IMR-90 (cell line): ENCODE data around the gene IRS2. TPM values are rescaled to one million over a fixed set of nuclear protein-coding genes. Genes with fewer than 3 reads are reported as not detected.

ENCODE experiments used
- ATAC-seq: fragments of 200-7000 bp; cut with Tn5 transposase; 2 replicates; pipeline ENCODE4 v1.9.1; 2020; ENCODE audit warnings: low read depth, mild to moderate bottlenecking, moderate library complexity
- BruUV-seq: library from RNA; stranded (reverse); fragments of 400-500 nt; replicated peaks from 2 replicates; lab custom pipeline; 2021; lab: Mats Ljungman, UMichigan
- CTCF ChIA-PET: fragments of 300-600 bp; formaldehyde crosslinking; extraction: SDS; loops from one replicate; lab custom pipeline; 2021; ENCODE audit warnings: antibody characterized with exemption; lab: Yijun Ruan, JAX
- POLR2A ChIA-PET: fragments of 300-600 bp; sonication (Branson Sonifier 250); formaldehyde crosslinking; loops from one replicate; lab custom pipeline; 2022; ENCODE audit warnings: antibody characterized with exemption; ENCODE audit not compliant: unreplicated experiment; lab: Charles Lee
- DNase-seq: peaks from one replicate; pipeline ENCODE4 v3.0.0; 2013
- H2AFZ ChIP-seq: replicated peaks from 2 replicates; pipeline ENCODE3; 2013; ENCODE audit warnings: low read length, mild to moderate bottlenecking; ENCODE audit not compliant: poor library complexity
- H2AK5ac ChIP-seq: 2 replicates; pipeline ENCODE4 v1.6.1; 2013; ENCODE audit warnings: low read depth, low read length, inconsistent platforms
- H2AK9ac ChIP-seq: replicated peaks from 2 replicates; pipeline ENCODE3; 2013; ENCODE audit warnings: mild to moderate bottlenecking, low read depth, low read length, moderate library complexity; ENCODE audit not compliant: poor library complexity
- H2BK120ac ChIP-seq: 2 replicates; pipeline ENCODE4 v1.6.1; 2013; ENCODE audit warnings: low read depth, low read length, inconsistent platforms
- H2BK15ac ChIP-seq: 3 replicates; pipeline ENCODE4 v1.6.1; 2013; ENCODE audit warnings: low read depth, low read length, inconsistent platforms
- H2BK20ac ChIP-seq: 2 replicates; pipeline ENCODE4 v1.6.1; 2013; ENCODE audit warnings: low read depth, mild to moderate bottlenecking, inconsistent platforms, low read length, moderate library complexity
- H2BK5ac ChIP-seq: 2 replicates; pipeline ENCODE4 v1.6.1; 2013; ENCODE audit warnings: mild to moderate bottlenecking, low read depth, low read length, inconsistent platforms; ENCODE audit not compliant: poor library complexity, severe bottlenecking
- H3K14ac ChIP-seq: replicated peaks from 2 replicates; pipeline ENCODE4 v1.6.1; 2013; ENCODE audit warnings: low read depth, low read length, inconsistent platforms
- H3K18ac ChIP-seq: 2 replicates; pipeline ENCODE4 v1.6.1; 2013; ENCODE audit warnings: low read depth, low read length, control low read depth
- H3K23ac ChIP-seq: 2 replicates; pipeline ENCODE4 v1.6.1; 2013; ENCODE audit warnings: low read depth, low read length, inconsistent platforms
- H3K27ac ChIP-seq: 2 replicates; pipeline ENCODE4 v1.5.1; 2013; ENCODE audit warnings: mild to moderate bottlenecking, control low read depth, low read length; ENCODE audit not compliant: insufficient read depth
- H3K27me3 ChIP-seq: 2 replicates; pipeline ENCODE4 v1.6.1; 2013; ENCODE audit warnings: low read length; ENCODE audit not compliant: control insufficient read depth, insufficient read depth
- H3K36me3 ChIP-seq: 2 replicates; pipeline ENCODE4 v1.6.1; 2013; ENCODE audit warnings: low read length, mixed read lengths; ENCODE audit not compliant: control insufficient read depth, insufficient read depth
- H3K4ac ChIP-seq: 2 replicates; pipeline ENCODE4 v1.6.1; 2013; ENCODE audit warnings: low read depth, low read length, inconsistent platforms
- H3K4me1 ChIP-seq: 2 replicates; pipeline ENCODE4 v1.6.1; 2013; ENCODE audit warnings: low read length, mixed read lengths; ENCODE audit not compliant: control insufficient read depth, insufficient read depth
- H3K4me2 ChIP-seq: 2 replicates; pipeline ENCODE4 v1.6.1; 2013; ENCODE audit warnings: low read depth, mild to moderate bottlenecking, control low read depth, low read length, moderate library complexity
- H3K4me3 ChIP-seq: 2 replicates; pipeline ENCODE4 v1.5.1; 2013; ENCODE audit warnings: low read depth, mild to moderate bottlenecking, control low read depth, low read length, moderate library complexity; ENCODE audit not compliant: insufficient read depth
- H3K56ac ChIP-seq: 2 replicates; pipeline ENCODE4 v1.6.1; 2013; ENCODE audit warnings: low read length, inconsistent platforms; ENCODE audit not compliant: insufficient read depth; ENCODE audit errors: extremely low read depth
- H3K79me1 ChIP-seq, 2 experiments: 2 replicates each; pipeline ENCODE4 v1.6.1; 2013; ENCODE audit warnings: low read length in 2 of 2, inconsistent platforms in 1 of 2, low read depth in 1 of 2
- H3K9ac ChIP-seq: 2 replicates; pipeline ENCODE4 v1.6.1; 2013; ENCODE audit warnings: low read depth, low read length, control low read depth
- H3K9me1 ChIP-seq: 2 replicates; pipeline ENCODE4 v1.6.1; 2013; ENCODE audit warnings: low read length, inconsistent platforms; ENCODE audit not compliant: insufficient read depth
- H3K9me3 ChIP-seq: 2 replicates; pipeline ENCODE4 v1.6.1; 2013; ENCODE audit warnings: low read length; ENCODE audit not compliant: control insufficient read depth, insufficient read depth
- H4K20me1 ChIP-seq: 2 replicates; pipeline ENCODE4 v1.6.1; 2013; ENCODE audit warnings: low read length, inconsistent platforms; ENCODE audit not compliant: insufficient read depth
- H4K5ac ChIP-seq: 2 replicates; pipeline ENCODE4 v1.6.1; 2013; ENCODE audit warnings: mild to moderate bottlenecking, low read depth, low read length, control low read depth
- H4K8ac ChIP-seq, 2 experiments: 2 replicates each; pipeline ENCODE4 v1.6.1; 2013; ENCODE audit warnings: low read depth in 2 of 2, low read length in 2 of 2, control low read depth in 1 of 2, inconsistent platforms in 1 of 2
- H4K91ac ChIP-seq: 2 replicates; pipeline ENCODE4 v1.6.1; 2013; ENCODE audit warnings: low read depth, low read length, inconsistent platforms; ENCODE audit not compliant: insufficient read depth
- MXI1 ChIP-seq: IDR thresholded peaks from 2 replicates; pipeline ENCODE4 v1.6.1; 2012; ENCODE audit warnings: low read depth, mild to moderate bottlenecking, low read length, moderate library complexity, borderline replicate concordance
- RAD21 ChIP-seq: IDR thresholded peaks from 2 replicates; pipeline ENCODE4 v1.6.1; 2012; ENCODE audit warnings: low read length, improper control_type of control experiment
- RFX5 ChIP-seq: IDR thresholded peaks from 2 replicates; pipeline ENCODE4 v1.8.0; 2012; ENCODE audit warnings: low read depth, mild to moderate bottlenecking, low read length, moderate library complexity
- WGBS, 2 experiments: methylation state at CpG; one replicate each; pipeline versions ENCODE4 v1.1.5 to v1.1.7; 2013; ENCODE audit warnings: missing lambda C conversion rate in 2 of 2; ENCODE audit not compliant: insufficient read length in 1 of 2; ENCODE audit errors: extremely low coverage in 2 of 2; 5-methylcytosine and 5-hydroxymethylcytosine counted together
- dilution Hi-C: fragments of 300-500 bp; cut with HindIII; formaldehyde crosslinking; loops from one replicate; pipeline ENCODE4 v1.14.3; 2018; ENCODE audit warnings: low sequenced_read_pairs; ENCODE audit not compliant: unreplicated experiment
- in situ Hi-C: fragments of 300-500 bp; cut with MboI; formaldehyde crosslinking; loops from 3 replicates; pipeline ENCODE4 v1.14.3; 2019; ENCODE audit warnings: low sequenced_read_pairs, inconsistent platforms, mixed read lengths
- intact Hi-C: fragments of 100-400 bp; cut with micrococcal nuclease; formaldehyde crosslinking; loops from 2 replicates; pipeline ENCODE4 v1.10.0; 2022
- polyA plus RNA-seq, 3 experiments: library from polyadenylated mRNA; depleted of rRNA; stranded (reverse); fragments of >200 nt; gene quantifications; 2 replicates each; pipeline ENCODE4 v1.2.3, GENCODE V29; 2012; ENCODE audit warnings: low replicate concordance in 1 of 3
- total RNA-seq: library from RNA; depleted of rRNA; stranded (reverse); fragments of >200 nt; gene quantifications from 2 replicates; pipeline ENCODE4 v1.2.3, GENCODE V29; 2012

Gene IRS2
- total and polyA plus RNA-seq, 2 of the 4 experiments (the other 2 are of a cell fraction) = 0.36 to 1.4 TPM

DNA sequence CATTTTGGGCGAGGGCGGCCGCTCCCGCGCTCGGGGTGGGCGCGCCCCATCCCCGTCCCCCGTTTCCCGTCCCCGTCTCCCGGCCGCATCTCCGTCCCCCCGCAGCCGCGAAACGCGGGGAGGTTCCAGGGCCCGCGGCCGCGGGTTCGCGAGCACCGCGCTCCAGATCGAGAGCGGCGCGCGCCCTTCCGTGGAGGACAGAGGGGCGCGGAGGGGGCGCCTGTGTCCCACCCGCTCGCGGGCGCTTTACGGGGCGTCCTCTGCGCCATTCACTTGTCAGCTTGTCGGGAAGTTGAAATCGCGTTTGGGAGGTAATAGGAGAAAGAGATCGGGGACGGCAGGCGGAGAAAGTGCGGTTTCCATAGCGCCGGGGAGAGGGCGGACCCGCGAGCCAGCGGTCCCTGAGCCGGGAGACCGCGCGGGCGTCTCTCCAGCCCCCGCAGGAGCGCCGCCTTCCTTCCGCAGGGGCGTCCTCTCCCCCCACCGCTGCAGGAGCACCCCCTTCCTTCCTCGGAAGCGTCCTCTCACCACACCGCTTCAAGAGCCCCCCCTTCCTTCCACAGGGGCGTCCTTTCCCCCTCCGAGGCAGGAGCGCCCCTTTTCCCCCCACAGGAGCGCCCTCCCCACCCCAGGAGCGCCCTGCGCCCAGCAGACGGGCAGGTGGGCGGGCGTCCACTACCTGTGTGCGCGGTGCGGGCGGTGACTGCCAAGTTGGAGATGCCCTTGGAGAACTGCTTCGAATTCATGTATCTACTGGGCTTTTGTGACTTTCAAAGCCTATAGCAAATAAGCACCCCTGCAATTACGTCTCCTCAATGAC, 962 bp upstream of the IRS2 start:
- H3K79me1 ChIP-seq = no peaks in the 10 kb centered on the region; a peak in 2 of 4 replicates
- H2BK20ac ChIP-seq = no peak overlapping the region
- ATAC-seq = peak; percentile 10
- peak overlapping the region; percentile 9 to 58; a peak in 3 of 4 replicates for H4K8ac ChIP-seq
- CTCF ChIA-PET = no interaction called here
- no peaks in the 10 kb centered on the region for H3K9me3 ChIP-seq
- H3K4me1 ChIP-seq = peaks cover 5% of the 10 kb centered on the region
- H3K18ac ChIP-seq = peak overlapping the region; percentile 20; the same call in 1 of the 2 replicates
- H3K9me1 ChIP-seq = no peaks in the 10 kb centered on the region
- peak; percentile 33 for DNase-seq
- H2AFZ ChIP-seq = peak overlapping the region; percentile 92
- no peak overlapping the region; the same call in 1 of the 2 replicates for H3K14ac ChIP-seq
- H3K36me3 ChIP-seq = peaks cover 14% of the 10 kb centered on the region; the same call in 1 of the 2 replicates
- peak overlapping the region; percentile 34; the same call in 1 of the 2 replicates for H2BK120ac ChIP-seq
- peak overlapping the region; percentile 60; the same call in 1 of the 2 replicates for H3K23ac ChIP-seq
- peak overlapping the region; percentile 92 for H3K4me3 ChIP-seq
- BruUV-seq = no TSS peak
- H2BK15ac ChIP-seq = no peak overlapping the region; the same call in 2 of the 3 replicates
- intact Hi-C loops = loop anchor here (5.0 kb wide), 2 partner anchors 225 to 870 kb away; no protein-coding TSS in a partner anchor
- H3K27ac ChIP-seq = peak overlapping the region; percentile 34
- peaks cover 2% of the 10 kb centered on the region; the same call in 1 of the 2 replicates for H3K27me3 ChIP-seq
- peak overlapping the region; percentile 19; the same call in 1 of the 2 replicates for H3K56ac ChIP-seq
- in situ Hi-C loops = loop anchor here (5.0 kb wide), 2 partner anchors 320 to 635 kb away; no protein-coding TSS in a partner anchor
- peak overlapping the region; percentile 83 for H2AK9ac ChIP-seq
- TF ChIP-seq RAD21 (0 out of 2 replicates have a peak, but pooled peaks have one; percentile 4), RFX5 (no peak), MXI1 (no peak)
- H3K4me2 ChIP-seq = peak overlapping the region; percentile 89
- WGBS, 2 experiments = 0% methylated on average over 8 of the region's 86 CpGs; no CpG with 5 or more reads in 1 of the 2 experiments
- H4K5ac ChIP-seq = no peak overlapping the region; the same call in none of the 2 replicates
- H4K91ac ChIP-seq = peak overlapping the region; percentile 18; the same call in 1 of the 2 replicates
- peak overlapping the region; percentile 76; the same call in 1 of the 2 replicates for H2AK5ac ChIP-seq
- peak overlapping the region; percentile 57; the same call in 1 of the 2 replicates for H3K4ac ChIP-seq
- dilution Hi-C loops = loop anchor here (25.0 kb wide), 1 partner anchor 325 kb away; no protein-coding TSS in a partner anchor
- H3K9ac ChIP-seq = peak overlapping the region; percentile 68
- H4K20me1 ChIP-seq = peaks cover 10% of the 10 kb centered on the region
- H2BK5ac ChIP-seq = peak overlapping the region; percentile 81
- POLR2A ChIA-PET = no interaction called here
